ENCODE data around the gene IFNA21.
A peak's percentile ranks its signal among the peaks of the same experiment; 100 is the strongest.
"Not testable (repeated sequence)": the region's sequence is repeated elsewhere in the genome, so short reads cannot be mapped to it uniquely, and the experiment has no call there.

IFNA21 gene

GRCh38 chr9:21166560-21166959 lies at the start of gene IFNA21:
IFNA21 (minus strand) TSS chr9:21166660; CDS start chr9:21166612, 48 bp downstream.
- intact Hi-C loops (cut with DNase I); DNase-seq: not testable (repeated sequence)

- intact Hi-C loops (cut with DNase I); DNase-seq: not testable (repeated sequence)
Measured at GRCh38 chr9:21213411-21214326, 47.2 kb upstream of the IFNA21 start.

- DNase-seq; intact Hi-C loops (cut with DNase I): not testable (repeated sequence)
Measured at GRCh38 chr9:21212160-21212559, 45.7 kb upstream of the IFNA21 start.

GRCh38 chr9:21210782-21211181 lies 44.3 kb upstream of the IFNA21 start:
- DNase-seq; intact Hi-C loops (cut with DNase I): not testable (repeated sequence)

GRCh38 chr9:21210311-21210710 lies 43.9 kb upstream of the IFNA21 start:
- intact Hi-C loops (cut with DNase I), result no loop called here
- no peak for DNase-seq

- intact Hi-C loops (cut with DNase I), result not testable (repeated sequence)
Measured at GRCh38 chr9:21207043-21207442, 40.6 kb upstream of the IFNA21 start, which contains the start of gene IFNA10. IFNA10 (minus strand) TSS chr9:21207143; CDS start chr9:21207097, 46 bp downstream.

GRCh38 chr9:21205204-21205603 lies 38.7 kb upstream of the IFNA21 start:
- intact Hi-C loops (cut with DNase I), result no loop called here
- no peak for DNase-seq

More at GRCh38 chr9:21207043-21207442, 40.6 kb upstream of the IFNA21 start, which contains the start of gene IFNA10:
- not testable (repeated sequence) for DNase-seq

- DNase-seq; intact Hi-C loops (cut with DNase I): not testable (repeated sequence)
Measured at GRCh38 chr9:21202105-21202504, 35.6 kb upstream of the IFNA21 start, which contains the start of gene IFNA7. IFNA7 (minus strand) TSS chr9:21202205; CDS start chr9:21202165, 40 bp downstream.

GRCh38 chr9:21194867-21195776 lies 28.7 kb upstream of the IFNA21 start:
- peak in 1 of 10 donors; percentile 42 for DNase-seq
- intact Hi-C loops (cut with DNase I), result not testable (repeated sequence)

- DNase-seq; intact Hi-C loops (cut with DNase I): not testable (repeated sequence)
Measured at GRCh38 chr9:21187487-21187886, 21.0 kb upstream of the IFNA21 start, which contains the start of gene IFNA4. IFNA4 (minus strand) TSS chr9:21187587; CDS start chr9:21187531, 56 bp downstream.

GRCh38 chr9:21182810-21183736 lies 16.6 kb upstream of the IFNA21 start:
- intact Hi-C loops (cut with DNase I); DNase-seq: not testable (repeated sequence)

- intact Hi-C loops (cut with DNase I), result no loop called here
- DNase-seq, result no peak
Measured at GRCh38 chr9:21174671-21175070, 8.2 kb upstream of the IFNA21 start.

- intact Hi-C loops (cut with DNase I), result no loop called here
- no peak for DNase-seq
Measured at GRCh38 chr9:21172156-21172555, 5.7 kb upstream of the IFNA21 start.

- intact Hi-C loops (cut with DNase I), result no loop called here
- DNase-seq, result no peak
Measured at GRCh38 chr9:21171351-21171750, 4.9 kb upstream of the IFNA21 start.

- DNase-seq, result no peak
- intact Hi-C loops (cut with DNase I), result no loop called here
Measured at GRCh38 chr9:21165516-21165915, 944 bp downstream of the IFNA21 start.

- intact Hi-C loops (cut with DNase I), result no loop called here
- DNase-seq, result no peak
Measured at GRCh38 chr9:21160178-21160577, 6.3 kb downstream of the IFNA21 start.

- intact Hi-C loops (cut with DNase I), result no loop called here
- no peak for DNase-seq
Measured at GRCh38 chr9:21155501-21155900, 11.0 kb downstream of the IFNA21 start.

- intact Hi-C loops (cut with DNase I), result no loop called here
- DNase-seq, result peak in 3 of 10 donors; percentile 25 to 66 (median 63)
Measured at GRCh38 chr9:21154018-21154608, 12.3 kb downstream of the IFNA21 start.

All from posterior cingulate gyrus (tissue), 11 donors.